ENCODE measurements around the gene MINDY4.

The MINDY4 gene

GRCh38 chr7:30836991-30837390, 65.8 kb downstream of the MINDY4 start:
- Histone ChIP-seq H3K18ac (ENCODE audit: low read length) (no peak overlapping the region), H3K36me3 (ENCODE audit: control insufficient read depth in 1 of 2, insufficient read depth in 2 of 2, low read length in 2 of 2) (peaks cover 2 to 3% of the 10 kb centered on the region in 2 experiments), H2AK5ac (ENCODE audit: low read length) (no peak overlapping the region), H2BK5ac (ENCODE audit: low read depth, low read length, poor library complexity) (no peak overlapping the region), H3K23ac (ENCODE audit: low read length) (no peak overlapping the region), H3K4me1 (ENCODE audit: control insufficient read depth in 1 of 2, insufficient read depth in 2 of 2, low read length in 2 of 2) (peaks cover 5 to 9% of the 10 kb centered on the region in 2 experiments), H3K9ac (ENCODE audit: low read length) (no peak overlapping the region), H3K4me2 (ENCODE audit: low read length) (no peak overlapping the region), H2BK12ac (ENCODE audit: low read length) (no peak overlapping the region), H3K9me3 (ENCODE audit: insufficient read depth, low read depth, low read length) (peaks cover 7% of the 10 kb centered on the region), H2BK120ac (ENCODE audit: insufficient read depth, low read length, poor library complexity) (no peak overlapping the region), H3K4ac (ENCODE audit: low read depth, low read length) (no peak overlapping the region), H4K8ac (ENCODE audit: low read depth, low read length) (no peak overlapping the region), H3K14ac (ENCODE audit: low read length) (no peak overlapping the region), H4K12ac (ENCODE audit: low read depth, low read length) (no peak overlapping the region), H2AFZ (ENCODE audit: insufficient read depth, low read length, poor library complexity) (no peak overlapping the region), H3K79me2 (ENCODE audit: control insufficient read depth, insufficient read depth, low read length, poor library complexity) (no peaks in the 10 kb centered on the region), H3K79me1 (ENCODE audit: low read length) (no peaks in the 10 kb centered on the region), H3K27ac (ENCODE audit: low read depth, low read length) (peak overlapping the region; percentile 11), H4K91ac (ENCODE audit: low read depth, low read length) (no peak overlapping the region), H3K4me3 (ENCODE audit: low read depth, low read length) (no peak overlapping the region), H3K27me3 (ENCODE audit: insufficient read depth, low read length) (no peaks in the 10 kb centered on the region)
- no peak for DNase-seq
- WGBS (ENCODE audit: extremely low coverage, insufficient coverage, insufficient read length) = no CpG with 5 or more reads among the region's 7 CpGs

DNA sequence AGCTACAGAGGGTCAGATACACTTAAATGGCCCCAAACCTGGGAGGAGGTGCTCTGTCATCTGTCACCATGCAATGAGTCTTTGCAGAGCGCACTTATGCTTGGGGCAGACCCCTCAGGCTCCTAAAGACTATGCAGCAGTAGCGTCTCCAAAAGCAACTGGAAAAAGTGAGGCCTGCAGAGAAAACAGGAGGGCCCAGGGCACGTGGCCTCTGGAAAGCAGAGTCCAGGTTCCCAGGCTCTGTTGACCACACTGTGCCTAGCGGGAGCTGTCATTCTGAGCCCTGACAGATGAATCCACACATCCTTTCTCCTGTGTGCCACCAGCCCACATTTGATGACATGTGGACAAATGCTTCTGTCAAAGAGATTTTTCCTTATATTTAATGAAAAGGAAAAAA, 66.4 kb downstream of the MINDY4 start:
- Histone ChIP-seq H3K27ac (ENCODE audit: low read depth, low read length) (no peak overlapping the region), H4K8ac (ENCODE audit: low read depth, low read length) (no peak overlapping the region)

DNA sequence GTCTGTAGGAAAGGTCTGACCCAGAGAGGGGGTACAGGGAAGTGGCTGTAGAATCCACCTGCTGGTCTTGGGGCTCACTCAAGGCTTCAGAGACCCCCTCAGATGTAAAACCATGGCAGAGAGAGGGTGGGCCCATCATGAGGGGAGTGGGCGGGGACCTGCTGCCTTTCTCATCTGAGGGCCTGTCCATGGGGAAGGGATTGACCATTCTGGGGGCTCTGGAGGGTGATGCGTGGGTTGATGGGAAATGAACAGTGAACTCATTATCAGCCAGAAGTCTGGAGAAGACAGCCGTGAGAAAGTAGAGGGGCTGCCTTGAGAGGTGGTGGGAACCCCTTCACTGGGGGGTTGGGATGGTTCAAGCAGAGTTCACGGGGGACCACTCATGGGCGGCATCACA, 66.8 kb downstream of the MINDY4 start:
- H3K18ac ChIP-seq (ENCODE audit: low read length) = no peak overlapping the region
- H2BK12ac ChIP-seq (ENCODE audit: low read length) = no peak overlapping the region
- no peak overlapping the region for H3K27ac ChIP-seq (ENCODE audit: low read depth, low read length)
- H2AK5ac ChIP-seq (ENCODE audit: low read length) = no peak overlapping the region
- no peak overlapping the region for H3K23ac ChIP-seq (ENCODE audit: low read length)
- no peak overlapping the region for H4K91ac ChIP-seq (ENCODE audit: low read depth, low read length)
- no CpG with 5 or more reads among the region's 5 CpGs for WGBS (ENCODE audit: extremely low coverage, insufficient coverage, insufficient read length)
- no peak overlapping the region for H4K12ac ChIP-seq (ENCODE audit: low read depth, low read length)
- H2BK5ac ChIP-seq (ENCODE audit: low read depth, low read length, poor library complexity) = no peak overlapping the region
- no peaks in the 10 kb centered on the region for H3K79me2 ChIP-seq (ENCODE audit: control insufficient read depth, insufficient read depth, low read length, poor library complexity)
- peaks cover 2 to 3% of the 10 kb centered on the region in 2 experiments for H3K36me3 ChIP-seq (ENCODE audit: control insufficient read depth in 1 of 2, insufficient read depth in 2 of 2, low read length in 2 of 2)
- H2BK120ac ChIP-seq (ENCODE audit: insufficient read depth, low read length, poor library complexity) = no peak overlapping the region
- H3K14ac ChIP-seq (ENCODE audit: low read length) = no peak overlapping the region
- no peak overlapping the region for H3K4me3 ChIP-seq (ENCODE audit: low read depth, low read length)
- H3K27me3 ChIP-seq (ENCODE audit: insufficient read depth, low read length) = no peaks in the 10 kb centered on the region
- H3K4me1 ChIP-seq (ENCODE audit: control insufficient read depth in 1 of 2, insufficient read depth in 2 of 2, low read length in 2 of 2) = peaks cover 5 to 9% of the 10 kb centered on the region in 2 experiments
- no peak overlapping the region for H3K9ac ChIP-seq (ENCODE audit: low read length)
- H2AFZ ChIP-seq (ENCODE audit: insufficient read depth, low read length, poor library complexity) = no peak overlapping the region
- no peak overlapping the region for H3K4me2 ChIP-seq (ENCODE audit: low read length)
- H3K9me3 ChIP-seq (ENCODE audit: insufficient read depth, low read depth, low read length) = peaks cover 10% of the 10 kb centered on the region
- no peak overlapping the region for H4K8ac ChIP-seq (ENCODE audit: low read depth, low read length)
- no peak for DNase-seq
- H3K79me1 ChIP-seq (ENCODE audit: low read length) = no peaks in the 10 kb centered on the region
- no peak overlapping the region for H3K4ac ChIP-seq (ENCODE audit: low read depth, low read length)

More for the DNA sequence above, 66.4 kb downstream of the MINDY4 start:
- no peak for DNase-seq
- no peak overlapping the region for H2BK5ac ChIP-seq (ENCODE audit: low read depth, low read length, poor library complexity)
- H3K4me3 ChIP-seq (ENCODE audit: low read depth, low read length) = no peak overlapping the region
- H3K14ac ChIP-seq (ENCODE audit: low read length) = no peak overlapping the region
- H3K79me1 ChIP-seq (ENCODE audit: low read length) = no peaks in the 10 kb centered on the region
- H2BK120ac ChIP-seq (ENCODE audit: insufficient read depth, low read length, poor library complexity) = no peak overlapping the region
- H3K9ac ChIP-seq (ENCODE audit: low read length) = no peak overlapping the region
- no peaks in the 10 kb centered on the region for H3K79me2 ChIP-seq (ENCODE audit: control insufficient read depth, insufficient read depth, low read length, poor library complexity)
- H3K4me1 ChIP-seq (ENCODE audit: control insufficient read depth in 1 of 2, insufficient read depth in 2 of 2, low read length in 2 of 2) = peaks cover 5 to 9% of the 10 kb centered on the region in 2 experiments
- H2AFZ ChIP-seq (ENCODE audit: insufficient read depth, low read length, poor library complexity) = no peak overlapping the region
- H4K12ac ChIP-seq (ENCODE audit: low read depth, low read length) = no peak overlapping the region
- no peak overlapping the region for H3K18ac ChIP-seq (ENCODE audit: low read length)
- no peak overlapping the region for H3K23ac ChIP-seq (ENCODE audit: low read length)
- H4K91ac ChIP-seq (ENCODE audit: low read depth, low read length) = no peak overlapping the region
- no peak overlapping the region for H2AK5ac ChIP-seq (ENCODE audit: low read length)
- H3K9me3 ChIP-seq (ENCODE audit: insufficient read depth, low read depth, low read length) = peaks cover 10% of the 10 kb centered on the region
- H2BK12ac ChIP-seq (ENCODE audit: low read length) = no peak overlapping the region
- H3K36me3 ChIP-seq (ENCODE audit: control insufficient read depth in 1 of 2, insufficient read depth in 2 of 2, low read length in 2 of 2) = peaks cover 2 to 3% of the 10 kb centered on the region in 2 experiments
- no peak overlapping the region for H3K4ac ChIP-seq (ENCODE audit: low read depth, low read length)
- WGBS (ENCODE audit: extremely low coverage, insufficient coverage, insufficient read length) = no CpG with 5 or more reads among the region's 4 CpGs
- no peak overlapping the region for H3K4me2 ChIP-seq (ENCODE audit: low read length)
- no peaks in the 10 kb centered on the region for H3K27me3 ChIP-seq (ENCODE audit: insufficient read depth, low read length)

DNA sequence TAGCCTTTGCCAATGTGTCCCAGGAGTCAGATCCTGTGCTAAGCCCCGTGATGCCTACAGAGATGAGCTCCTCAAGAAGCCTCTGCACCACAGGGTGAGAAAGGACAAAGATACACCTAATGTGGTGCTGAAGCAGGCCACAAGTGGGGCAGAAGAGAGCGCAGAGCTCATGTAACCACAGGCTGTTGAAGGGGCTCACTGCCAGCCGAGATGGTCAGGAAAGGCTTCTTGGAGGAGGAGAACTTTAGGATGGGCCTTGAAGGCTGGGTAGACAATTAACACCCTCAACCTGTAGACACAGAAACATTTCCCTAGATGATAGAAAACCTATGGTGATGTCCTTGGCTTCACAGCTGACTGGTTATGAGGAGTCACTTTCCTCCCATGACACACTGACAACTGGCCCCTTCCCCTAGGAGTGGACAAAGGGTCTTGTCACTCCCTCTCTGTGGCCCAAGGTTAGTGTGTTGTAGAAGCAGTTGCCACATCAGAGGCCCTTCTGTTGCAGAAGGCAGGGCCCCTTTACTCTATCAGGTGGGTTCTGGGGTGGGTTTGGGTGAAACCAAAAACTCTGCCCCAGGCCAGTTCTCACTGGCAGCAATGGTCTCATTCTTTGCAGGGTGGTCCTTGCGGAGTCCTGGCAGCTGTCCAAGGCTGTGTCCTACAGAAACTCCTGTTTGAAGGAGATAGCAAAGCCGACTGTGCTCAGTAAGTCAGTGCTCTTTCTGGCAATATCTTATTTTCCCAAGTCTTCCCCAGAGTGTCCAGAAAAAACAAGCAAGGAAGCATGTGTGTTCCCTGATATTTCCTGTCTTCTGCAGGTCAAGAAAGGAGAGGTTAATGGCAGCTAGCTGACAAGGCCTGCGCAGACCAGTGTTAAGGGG, 69.2 kb downstream of the MINDY4 start:
- Histone ChIP-seq H2BK12ac (ENCODE audit: low read length) (no peak overlapping the region), H4K91ac (ENCODE audit: low read depth, low read length) (no peak overlapping the region), H4K12ac (ENCODE audit: low read depth, low read length) (no peak overlapping the region), H3K4ac (ENCODE audit: low read depth, low read length) (no peak overlapping the region), H3K27me3 (ENCODE audit: insufficient read depth, low read length) (no peaks in the 10 kb centered on the region), H2BK5ac (ENCODE audit: low read depth, low read length, poor library complexity) (no peak overlapping the region), H3K14ac (ENCODE audit: low read length) (no peak overlapping the region), H3K9me3 (ENCODE audit: insufficient read depth, low read depth, low read length) (peaks cover 4% of the 10 kb centered on the region), H3K9ac (ENCODE audit: low read length) (no peak overlapping the region), H2AFZ (ENCODE audit: insufficient read depth, low read length, poor library complexity) (no peak overlapping the region), H3K27ac (ENCODE audit: low read depth, low read length) (no peak overlapping the region), H3K36me3 (ENCODE audit: control insufficient read depth in 1 of 2, insufficient read depth in 2 of 2, low read length in 2 of 2) (peaks cover 0 to 2% of the 10 kb centered on the region in 2 experiments), H3K18ac (ENCODE audit: low read length) (no peak overlapping the region), H3K4me3 (ENCODE audit: low read depth, low read length) (no peak overlapping the region), H3K23ac (ENCODE audit: low read length) (no peak overlapping the region), H3K79me1 (ENCODE audit: low read length) (no peaks in the 10 kb centered on the region), H2BK120ac (ENCODE audit: insufficient read depth, low read length, poor library complexity) (no peak overlapping the region), H4K8ac (ENCODE audit: low read depth, low read length) (no peak overlapping the region), H2AK5ac (ENCODE audit: low read length) (no peak overlapping the region), H3K4me1 (ENCODE audit: control insufficient read depth in 1 of 2, insufficient read depth in 2 of 2, low read length in 2 of 2) (peaks cover 13 to 19% of the 10 kb centered on the region in 2 experiments), H3K79me2 (ENCODE audit: control insufficient read depth, insufficient read depth, low read length, poor library complexity) (no peaks in the 10 kb centered on the region), H3K4me2 (ENCODE audit: low read length) (no peak overlapping the region)
- DNase-seq = no peak
- no CpG with 5 or more reads among the region's 6 CpGs for WGBS (ENCODE audit: extremely low coverage, insufficient coverage, insufficient read length)
